Activated CD4-positive, alpha-beta T cell treated with anti-CD3 and anti-CD28 coated beads, Interleukin-2, amount 10 ng/mL, durations not matched to agents 7 days and 5 days (primary cell): ENCODE results near the gene COX6A2. TPM values are rescaled to one million over a fixed set of nuclear protein-coding genes. Genes with fewer than 3 reads are reported as not detected.
"Not testable (repeated sequence)": the region's sequence is repeated elsewhere in the genome, so short reads cannot be mapped to it uniquely, and the experiment has no call there.

Experiments
- CTCF ChIA-PET: fragments of 350-600 bp; sonication (Branson Sonifier 250); formaldehyde crosslinking; loops from one replicate; lab custom pipeline; 2021; ENCODE audit warnings: antibody characterized with exemption; lab: Charles Lee
- POLR2A ChIA-PET: fragments of 350-600 bp; sonication (Branson Sonifier 250); formaldehyde crosslinking; loops from one replicate; lab custom pipeline; 2021; ENCODE audit warnings: antibody characterized with exemption; lab: Charles Lee
- DNase-seq: peaks from one replicate; pipeline ENCODE4 v3.0.0-alpha.2; 2020
- H3K27ac Mint-ChIP-seq: one replicate; pipeline ENCODE4 v1.8.0; 2021; ENCODE audit warnings: mild to moderate bottlenecking, moderate library complexity, mixed read lengths
- H3K27me3 Mint-ChIP-seq: one replicate; pipeline ENCODE4 v1.8.0; 2021; ENCODE audit warnings: mixed read lengths
- H3K36me3 Mint-ChIP-seq: one replicate; pipeline ENCODE4 v1.8.0; 2021; ENCODE audit warnings: low read depth, mixed read lengths
- H3K4me1 Mint-ChIP-seq: one replicate; pipeline ENCODE4 v1.8.0; 2021; ENCODE audit warnings: mixed read lengths
- H3K4me3 Mint-ChIP-seq: one replicate; pipeline ENCODE4 v1.8.0; 2021; ENCODE audit warnings: mild to moderate bottlenecking, moderate library complexity, mixed read lengths
- H3K9me3 Mint-ChIP-seq: one replicate; pipeline ENCODE4 v1.8.0; 2021; ENCODE audit warnings: mixed read lengths
- total RNA-seq, 2 experiments: library from RNA; stranded (reverse); gene quantifications; one replicate each; pipeline ENCODE4 v1.2.3, GENCODE V29; 2021

Gene COX6A2
- total RNA-seq, 2 experiments from 2014 or later, result not detected

GRCh38 chr16:31441956-31442355 lies 13.8 kb upstream of the COX6A2 start:
- no peak for DNase-seq
- POLR2A ChIA-PET, result interaction anchor here (1.0 to 1.1 kb wide), 2 partner anchors 239 to 357 kb away, joined by 3 to 6 read pairs; partner anchors contain the start of gene PYCARD
- H3K36me3 Mint-ChIP-seq, result no peaks in the 10 kb centered on the region
- CTCF ChIA-PET, result interaction anchor here (0.8 to 2.9 kb wide), 12 partner anchors 9 to 284 kb away, joined by 3 to 23 read pairs (median 6); partner anchors contain the start of genes ARMC5, COX6A2, FUS and PYCARD
- H3K9me3 Mint-ChIP-seq, result no peaks in the 10 kb centered on the region
- H3K4me3 Mint-ChIP-seq, result peak overlapping the region; percentile 71
- H3K27me3 Mint-ChIP-seq, result peaks cover 1% of the 10 kb centered on the region
- H3K27ac Mint-ChIP-seq, result no peak overlapping the region
- peaks cover 19% of the 10 kb centered on the region for H3K4me1 Mint-ChIP-seq

DNA sequence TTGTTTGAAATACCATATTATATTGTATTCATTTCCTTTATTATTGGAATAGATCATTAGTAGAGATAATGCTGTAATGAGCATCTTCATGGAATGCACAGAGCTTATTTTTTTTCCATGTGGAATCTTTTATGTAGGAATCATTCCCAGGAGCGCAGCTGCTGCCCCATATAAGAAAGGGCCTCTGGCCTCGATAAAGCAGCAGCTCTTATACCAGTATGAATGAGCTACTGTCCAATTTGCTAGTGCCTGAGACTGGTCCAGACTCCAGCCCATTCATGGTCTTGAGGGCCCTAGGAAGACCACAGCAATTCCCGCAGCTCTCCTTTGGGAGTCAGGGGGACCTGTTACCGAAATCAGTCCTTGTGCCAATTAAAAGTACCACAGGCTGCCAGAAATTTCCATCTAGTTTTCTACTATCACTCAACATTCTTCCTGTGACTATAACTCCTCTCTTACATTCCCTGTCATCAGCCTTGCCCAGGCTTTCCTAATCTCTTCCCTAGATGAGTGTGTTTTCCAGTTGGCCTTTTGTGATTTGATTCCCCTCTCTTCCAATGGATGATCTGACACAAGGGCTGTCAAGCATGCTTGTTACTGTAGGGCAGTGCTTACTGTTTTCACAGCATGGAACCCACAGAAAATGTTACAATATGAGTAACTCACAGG lies 12.5 kb upstream of the COX6A2 start:
- H3K4me1 Mint-ChIP-seq, result peaks cover 19% of the 10 kb centered on the region
- peaks cover 1% of the 10 kb centered on the region for H3K27me3 Mint-ChIP-seq
- ChIA-PET CTCF (interaction anchor here (0.6 to 1.6 kb wide), 6 partner anchors 9 to 283 kb away, joined by 3 to 11 read pairs (median 3); no protein-coding TSS in a partner anchor), POLR2A (no interaction called here)
- no peaks in the 10 kb centered on the region for H3K9me3 Mint-ChIP-seq
- H3K27ac Mint-ChIP-seq, result no peak overlapping the region
- no peak for DNase-seq
- H3K36me3 Mint-ChIP-seq, result no peaks in the 10 kb centered on the region
- no peak overlapping the region for H3K4me3 Mint-ChIP-seq

GRCh38 chr16:31439519-31439918 lies 11.4 kb upstream of the COX6A2 start:
- Mint-ChIP-seq H3K36me3 (no peaks in the 10 kb centered on the region), H3K4me3 (no peak overlapping the region), H3K27ac (no peak overlapping the region), H3K4me1 (peaks cover 19% of the 10 kb centered on the region), H3K9me3 (no peaks in the 10 kb centered on the region), H3K27me3 (peaks cover 1% of the 10 kb centered on the region)
- DNase-seq, result no peak
- ChIA-PET CTCF (interaction anchor here (1.1 kb wide), 1 partner anchor 57 kb away, joined by 4 read pairs; no protein-coding TSS in a partner anchor), POLR2A (no interaction called here)

GRCh38 chr16:31439023-31439422 lies 10.9 kb upstream of the COX6A2 start:
- H3K4me1 Mint-ChIP-seq, result peaks cover 19% of the 10 kb centered on the region
- POLR2A ChIA-PET, H3K36me3 Mint-ChIP-seq, H3K27me3 Mint-ChIP-seq, H3K4me3 Mint-ChIP-seq, H3K9me3 Mint-ChIP-seq, H3K27ac Mint-ChIP-seq, CTCF ChIA-PET, DNase-seq: not testable (repeated sequence)

GRCh38 chr16:31438414-31438813 lies 10.3 kb upstream of the COX6A2 start:
- CTCF ChIA-PET, result no interaction called here
- POLR2A ChIA-PET, result no interaction called here
- DNase-seq, result no peak
- Mint-ChIP-seq H3K36me3 (no peaks in the 10 kb centered on the region), H3K4me3 (no peak overlapping the region), H3K27ac (no peak overlapping the region), H3K27me3 (peaks cover 1% of the 10 kb centered on the region), H3K9me3 (no peaks in the 10 kb centered on the region), H3K4me1 (peaks cover 19% of the 10 kb centered on the region)

DNA sequence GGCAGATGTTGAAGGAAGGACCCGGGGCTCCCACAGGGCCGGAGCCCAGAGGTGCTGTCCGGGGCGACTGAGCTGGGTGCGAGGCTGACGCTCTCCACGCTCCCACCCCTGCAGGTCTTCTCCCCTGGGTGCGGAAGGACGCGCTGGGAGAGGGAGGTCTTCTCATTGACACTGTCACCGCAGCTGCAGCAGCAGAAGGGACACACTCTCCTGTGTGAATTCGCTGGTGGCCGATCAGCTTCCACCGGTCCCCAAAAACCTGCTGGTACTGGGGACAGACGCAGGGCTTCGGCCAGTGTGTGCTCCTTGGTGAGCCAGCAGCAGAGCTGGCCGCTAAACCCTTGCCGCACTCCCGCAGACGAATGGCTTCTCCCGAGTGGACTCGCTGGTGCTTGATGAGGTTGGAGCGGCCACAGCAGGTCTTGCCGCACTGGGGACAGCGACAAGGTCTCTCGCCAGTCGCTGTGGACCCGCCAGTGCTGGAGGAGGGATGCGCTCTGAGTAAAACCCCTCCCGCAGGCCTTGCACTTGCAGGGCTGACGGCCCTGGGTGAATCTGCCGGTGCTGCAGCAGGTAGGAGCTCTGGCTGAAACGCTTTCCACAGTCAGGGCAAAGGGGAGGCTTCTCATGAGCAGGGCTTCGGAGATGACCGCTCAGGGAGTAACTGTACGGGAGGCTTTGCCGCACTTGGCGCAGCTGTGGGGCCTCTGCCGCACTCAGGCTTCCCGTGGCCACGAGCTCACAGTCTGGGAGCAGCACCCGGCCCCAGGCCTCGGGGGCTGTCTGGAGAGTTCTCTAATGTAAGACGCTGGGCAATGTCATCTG lies 8.3 kb upstream of the COX6A2 start:
- Mint-ChIP-seq H3K4me3 (no peak overlapping the region), H3K9me3 (no peaks in the 10 kb centered on the region), H3K36me3 (no peaks in the 10 kb centered on the region), H3K4me1 (peaks cover 12% of the 10 kb centered on the region), H3K27me3 (no peaks in the 10 kb centered on the region), H3K27ac (no peak overlapping the region)
- ChIA-PET POLR2A (no interaction called here), CTCF (interaction anchor here (0.6 to 1.7 kb wide), 5 partner anchors 11 to 22 kb away, joined by 3 to 4 read pairs (median 3); no protein-coding TSS in a partner anchor)
- DNase-seq, result no peak

DNA sequence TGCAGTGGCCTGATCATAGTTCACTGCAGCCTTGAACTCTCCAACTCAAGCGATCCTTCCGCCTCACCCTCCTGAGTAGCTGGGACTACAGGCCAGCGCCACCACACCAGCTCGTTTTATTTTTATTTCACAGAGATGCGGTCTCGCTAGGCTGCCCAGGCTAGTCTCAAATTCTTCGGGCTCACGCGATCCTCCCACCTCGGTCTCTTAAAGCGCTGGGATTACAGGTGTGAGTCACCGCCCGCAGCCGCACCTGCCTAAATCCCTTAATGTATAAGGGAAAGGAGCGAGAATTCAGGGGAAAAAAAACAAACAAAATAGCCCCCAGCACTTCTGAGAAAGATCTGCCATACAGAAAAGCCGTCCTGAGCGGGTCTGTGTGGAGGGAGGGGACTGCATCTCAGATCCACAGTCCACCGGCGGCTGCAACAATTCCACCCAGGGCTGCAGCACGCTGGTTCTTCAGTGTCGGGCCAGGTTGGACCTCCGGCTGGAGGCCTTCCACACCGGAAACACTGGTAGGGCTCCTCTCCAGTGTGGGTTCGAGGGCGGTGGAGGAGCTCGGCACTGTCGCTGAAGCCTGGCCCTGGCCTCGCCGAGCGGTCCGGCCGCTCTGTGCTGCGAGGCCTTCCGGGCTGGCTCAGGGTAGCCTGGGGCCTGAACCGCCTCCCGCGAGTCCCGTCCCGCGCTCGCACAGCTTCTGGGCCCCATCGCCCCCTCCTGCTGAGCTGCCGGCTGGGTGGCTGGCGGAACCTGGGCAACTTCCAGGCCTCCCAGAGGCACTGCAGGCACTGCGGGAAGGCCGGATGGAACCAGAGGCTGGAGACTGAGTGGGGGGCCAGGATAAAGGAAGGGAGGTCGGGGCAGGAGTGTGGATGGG lies 7.4 kb upstream of the COX6A2 start:
- no peak for DNase-seq
- Mint-ChIP-seq H3K27ac (no peak overlapping the region), H3K9me3 (no peaks in the 10 kb centered on the region), H3K4me3 (no peak overlapping the region), H3K27me3 (no peaks in the 10 kb centered on the region), H3K4me1 (peaks cover 16% of the 10 kb centered on the region), H3K36me3 (no peaks in the 10 kb centered on the region)
- ChIA-PET CTCF (interaction anchor here (0.7 to 1.7 kb wide), 2 partner anchors 19 to 20 kb away, joined by 3 to 4 read pairs; no protein-coding TSS in a partner anchor), POLR2A (no interaction called here)

DNA sequence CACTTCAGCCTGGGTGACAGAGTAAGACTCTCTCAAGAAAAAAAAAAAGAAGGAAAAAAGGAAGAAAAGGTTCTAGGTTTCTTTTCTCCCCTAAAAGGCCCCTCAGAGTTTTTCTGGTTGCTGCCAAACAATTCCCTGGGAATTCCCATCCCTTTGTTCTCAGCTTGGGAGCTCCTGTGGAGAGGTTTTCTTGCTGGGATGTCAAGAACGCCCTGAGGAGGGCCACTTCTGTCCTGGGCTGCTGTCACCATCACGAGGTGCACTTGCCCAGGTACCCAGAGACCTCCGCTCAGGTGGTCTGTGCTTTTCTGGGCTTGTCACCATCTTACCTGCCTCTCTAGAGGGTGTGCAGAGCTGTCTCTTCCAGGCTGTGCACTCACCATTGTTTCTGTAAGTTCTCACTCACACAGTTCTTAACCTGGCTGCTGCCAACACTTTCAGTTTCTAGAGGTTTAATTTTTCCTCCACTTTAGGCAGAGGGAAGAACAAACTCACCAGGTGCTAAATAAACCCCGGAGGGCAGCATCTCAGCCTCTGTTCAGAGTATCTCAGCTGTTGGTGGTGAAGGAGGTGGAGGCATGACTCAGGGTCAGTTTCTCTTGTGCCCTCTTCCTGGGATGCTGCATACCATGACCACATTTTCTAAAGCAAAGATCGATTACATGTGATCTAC lies 2.4 kb upstream of the COX6A2 start:
- POLR2A ChIA-PET, result no interaction called here

GRCh38 chr16:31429796-31430195 lies 1.6 kb upstream of the COX6A2 start:
- ChIA-PET CTCF (interaction anchor here (1.1 to 3.3 kb wide), 5 partner anchors 10 to 288 kb away, joined by 3 to 14 read pairs (median 3); partner anchors contain the start of gene ZNF843), POLR2A (no interaction called here)
- no peaks in the 10 kb centered on the region for H3K36me3 Mint-ChIP-seq
- no peak overlapping the region for H3K27ac Mint-ChIP-seq
- H3K27me3 Mint-ChIP-seq, result no peaks in the 10 kb centered on the region
- no peak overlapping the region for H3K4me3 Mint-ChIP-seq
- DNase-seq, result no peak
- no peaks in the 10 kb centered on the region for H3K9me3 Mint-ChIP-seq
- H3K4me1 Mint-ChIP-seq, result peaks cover 13% of the 10 kb centered on the region

More for the DNA sequence above, 2.4 kb upstream of the COX6A2 start:
- Mint-ChIP-seq H3K9me3 (no peaks in the 10 kb centered on the region), H3K4me1 (peaks cover 13% of the 10 kb centered on the region), H3K27ac (no peak overlapping the region), H3K36me3 (no peaks in the 10 kb centered on the region), H3K4me3 (no peak overlapping the region), H3K27me3 (no peaks in the 10 kb centered on the region)
- CTCF ChIA-PET, result interaction anchor here (0.9 to 3.3 kb wide), 6 partner anchors 8 to 289 kb away, joined by 3 to 14 read pairs (median 4); partner anchors contain the start of gene ZNF843
- no peak for DNase-seq

- POLR2A ChIA-PET, result no interaction called here
- Mint-ChIP-seq H3K27me3 (no peaks in the 10 kb centered on the region), H3K4me3 (no peak overlapping the region), H3K9me3 (no peaks in the 10 kb centered on the region), H3K4me1 (peaks cover 13% of the 10 kb centered on the region), H3K27ac (no peak overlapping the region), H3K36me3 (no peaks in the 10 kb centered on the region)
- no peak for DNase-seq
- CTCF ChIA-PET, result interaction anchor here (1.2 to 3.3 kb wide), 4 partner anchors 10 to 288 kb away, joined by 3 to 14 read pairs (median 4); partner anchors contain the start of gene ZNF843
These were observed 1.2 kb upstream of the COX6A2 start for GRCh38 chr16:31429314-31429713.

GRCh38 chr16:31428638-31429247 lies 583 bp upstream of the COX6A2 start:
- Mint-ChIP-seq H3K27ac (no peak overlapping the region), H3K4me3 (no peak overlapping the region), H3K9me3 (no peaks in the 10 kb centered on the region), H3K27me3 (no peaks in the 10 kb centered on the region), H3K4me1 (peaks cover 13% of the 10 kb centered on the region), H3K36me3 (no peaks in the 10 kb centered on the region)
- DNase-seq, result no peak
- CTCF ChIA-PET, result interaction anchor here (0.7 to 3.3 kb wide), 6 partner anchors 9 to 220 kb away, joined by 3 to 14 read pairs (median 3); partner anchors contain the start of gene ZNF843
- POLR2A ChIA-PET, result no interaction called here
